A673 (cell line): Measurements from ENCODE around the gene TMEM107. TPM values are rescaled to one million over a fixed set of nuclear protein-coding genes. Genes with fewer than 3 reads are reported as not detected.

Experiments used
- BruUV-seq: library from RNA; stranded (reverse); fragments of 400-500 nt; replicated peaks from 2 replicates; lab custom pipeline; 2021; lab: Mats Ljungman, UMichigan
- CTCF ChIA-PET: fragments of 300-600 bp; sonication (Branson Sonifier 250); formaldehyde crosslinking; loops from one replicate; lab custom pipeline; 2022; ENCODE audit warnings: antibody characterized with exemption; lab: Charles Lee
- POLR2A ChIA-PET: fragments of 300-600 bp; sonication (Branson Sonifier 250); formaldehyde crosslinking; loops from one replicate; lab custom pipeline; 2022; ENCODE audit warnings: antibody characterized with exemption; ENCODE audit not compliant: low non-redundant PET; lab: Charles Lee
- DNase-seq: peaks from one replicate; pipeline ENCODE4 v3.0.0-alpha.2; 2015; ENCODE audit warnings: low spot score
- H3K27ac ChIP-seq: fragments of 200-600 bp; sonication (generic); 2 replicates; pipeline ENCODE4 v1.5.1; 2016; ENCODE audit warnings: mixed run types, low read depth, mild to moderate bottlenecking, mixed read lengths, antibody characterized with exemption, low read length; ENCODE audit not compliant: poor library complexity, severe bottlenecking
- H3K27me3 ChIP-seq: fragments of 200-600 bp; sonication (generic); replicated peaks from 2 replicates; pipeline ENCODE4 v1.6.1; 2017; ENCODE audit warnings: mixed run types, low read depth, mild to moderate bottlenecking, mixed read lengths, antibody characterized with exemption, low read length; ENCODE audit not compliant: insufficient read depth, poor library complexity
- H3K36me3 ChIP-seq: fragments of 200-600 bp; sonication (generic); 2 replicates; pipeline ENCODE4 v1.6.1; 2016; ENCODE audit warnings: mixed run types, mild to moderate bottlenecking, mixed read lengths, antibody characterized with exemption, low read length; ENCODE audit not compliant: insufficient read depth, poor library complexity, severe bottlenecking
- H3K4me1 ChIP-seq: fragments of 200-600 bp; sonication (generic); 2 replicates; pipeline ENCODE4 v1.6.1; 2017; ENCODE audit warnings: mixed run types, mild to moderate bottlenecking, mixed read lengths, antibody characterized with exemption, low read length; ENCODE audit not compliant: insufficient read depth, poor library complexity, severe bottlenecking
- H3K4me3 ChIP-seq: fragments of 200-600 bp; sonication (generic); 2 replicates; pipeline ENCODE4 v1.5.1; 2016; ENCODE audit warnings: low read depth, mixed run types, mild to moderate bottlenecking, mixed read lengths, low read length; ENCODE audit not compliant: poor library complexity, severe bottlenecking
- H3K9me3 ChIP-seq: fragments of 200-600 bp; sonication (generic); 2 replicates; pipeline ENCODE4 v1.6.1; 2016; ENCODE audit warnings: mixed run types, low read depth, mild to moderate bottlenecking, mixed read lengths, antibody characterized with exemption, low read length; ENCODE audit not compliant: poor library complexity, severe bottlenecking
- EZH2 ChIP-seq: fragments of 200-600 bp; sonication (generic); IDR thresholded peaks from 2 replicates; pipeline ENCODE4 v1.6.1; 2017; ENCODE audit warnings: borderline replicate concordance, low read depth, mild to moderate bottlenecking, mixed read lengths, antibody characterized with exemption, low read length; ENCODE audit not compliant: poor library complexity, severe bottlenecking
- intact Hi-C: fragments of 100-400 bp; cut with micrococcal nuclease; formaldehyde crosslinking; loops from one replicate; pipeline ENCODE4 v1.10.0; 2022; ENCODE audit not compliant: unreplicated experiment
- total RNA-seq: library from RNA; stranded (reverse); gene quantifications from 2 replicates; pipeline ENCODE4 v1.2.3, GENCODE V29; 2021
- TF ChIP-seq, protein P1 (sequence below): fragments of 300-800, 200-600 bp; sonication (generic); conservative IDR thresholded peaks from 2 replicates; pipeline ENCODE4 v1.5.1; 2017; ENCODE audit warnings: low read depth, mild to moderate bottlenecking, antibody characterized with exemption, low read length, moderate library complexity, mixed read lengths

The TMEM107 gene
- total RNA-seq, 1 experiment from 2014 or later: 19.4 TPM

DNA sequence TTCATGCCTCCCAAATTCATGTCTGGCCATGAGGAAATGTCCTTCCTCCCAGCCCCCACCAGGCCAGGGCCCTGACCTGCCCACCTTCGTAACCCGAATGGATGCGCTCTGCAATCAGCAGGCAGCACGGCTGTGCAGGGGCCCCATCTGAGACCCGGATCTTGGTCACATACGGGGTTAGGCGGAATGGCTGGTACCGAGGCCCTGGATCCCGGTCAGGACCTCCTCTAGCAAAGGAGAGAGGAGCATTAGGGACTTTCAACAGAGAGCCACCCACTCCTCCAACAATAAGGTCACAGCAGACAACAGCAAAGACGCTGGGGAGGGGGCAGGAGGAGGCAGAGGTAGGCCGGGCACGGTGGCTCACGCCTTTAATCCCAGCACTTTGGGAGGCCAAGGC is 27.6 kb downstream of the TMEM107 start:
- Histone ChIP-seq H3K9me3 (no peaks in the 10 kb centered on the region), H3K4me3 (no peak overlapping the region), H3K36me3 (peaks cover 62% of the 10 kb centered on the region), H3K27ac (no peak overlapping the region), H3K27me3 (no peaks in the 10 kb centered on the region), H3K4me1 (peaks cover 20% of the 10 kb centered on the region)
- intact Hi-C loops: no loop called here
- DNase-seq: no peak
- POLR2A ChIA-PET: no interaction called here
- no TSS peak for BruUV-seq
- CTCF ChIA-PET: no interaction called here
- TF ChIP-seq EZH2: no peak
- TF ChIP-seq, protein P1, sequence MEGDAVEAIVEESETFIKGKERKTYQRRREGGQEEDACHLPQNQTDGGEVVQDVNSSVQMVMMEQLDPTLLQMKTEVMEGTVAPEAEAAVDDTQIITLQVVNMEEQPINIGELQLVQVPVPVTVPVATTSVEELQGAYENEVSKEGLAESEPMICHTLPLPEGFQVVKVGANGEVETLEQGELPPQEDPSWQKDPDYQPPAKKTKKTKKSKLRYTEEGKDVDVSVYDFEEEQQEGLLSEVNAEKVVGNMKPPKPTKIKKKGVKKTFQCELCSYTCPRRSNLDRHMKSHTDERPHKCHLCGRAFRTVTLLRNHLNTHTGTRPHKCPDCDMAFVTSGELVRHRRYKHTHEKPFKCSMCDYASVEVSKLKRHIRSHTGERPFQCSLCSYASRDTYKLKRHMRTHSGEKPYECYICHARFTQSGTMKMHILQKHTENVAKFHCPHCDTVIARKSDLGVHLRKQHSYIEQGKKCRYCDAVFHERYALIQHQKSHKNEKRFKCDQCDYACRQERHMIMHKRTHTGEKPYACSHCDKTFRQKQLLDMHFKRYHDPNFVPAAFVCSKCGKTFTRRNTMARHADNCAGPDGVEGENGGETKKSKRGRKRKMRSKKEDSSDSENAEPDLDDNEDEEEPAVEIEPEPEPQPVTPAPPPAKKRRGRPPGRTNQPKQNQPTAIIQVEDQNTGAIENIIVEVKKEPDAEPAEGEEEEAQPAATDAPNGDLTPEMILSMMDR: no peak

DNA sequence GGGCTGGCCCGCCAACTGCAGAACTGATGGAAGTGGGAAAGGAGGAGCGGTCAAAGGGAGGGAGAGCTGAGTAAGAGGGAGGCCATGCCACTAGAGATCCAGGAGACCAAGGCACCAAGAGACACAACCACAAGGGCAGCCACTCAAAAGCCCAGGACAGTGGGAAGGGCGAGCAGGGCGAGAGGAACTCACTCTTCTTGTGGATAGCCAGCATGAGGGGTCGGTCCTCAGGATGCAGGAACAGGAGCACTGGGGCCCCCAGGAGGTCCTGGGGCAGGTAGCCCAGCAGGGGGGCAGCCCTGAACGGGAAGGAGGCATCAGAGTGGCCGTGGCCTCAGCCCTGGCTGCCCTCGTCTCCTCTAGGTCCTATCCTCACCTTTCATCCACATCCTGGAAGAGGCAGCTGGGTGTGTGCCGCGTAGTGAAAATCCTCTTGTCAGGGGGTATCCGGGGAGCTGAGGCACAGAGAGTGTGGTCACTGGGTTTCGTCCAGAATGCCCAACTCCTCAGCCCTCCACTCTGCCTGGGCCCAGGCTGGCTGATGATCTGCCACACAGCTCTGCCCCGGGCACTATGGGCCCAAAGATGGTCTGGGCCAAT is 28.3 kb downstream of the TMEM107 start:
- no peak overlapping the region for H3K27ac ChIP-seq
- TF ChIP-seq EZH2: no peak
- TF ChIP-seq, protein P1: no peak
- peaks cover 14% of the 10 kb centered on the region for H3K4me1 ChIP-seq
- no TSS peak for BruUV-seq
- intact Hi-C loops: no loop called here
- H3K27me3 ChIP-seq: no peaks in the 10 kb centered on the region
- H3K9me3 ChIP-seq: no peaks in the 10 kb centered on the region
- peaks cover 62% of the 10 kb centered on the region for H3K36me3 ChIP-seq
- ChIA-PET CTCF (no interaction called here), POLR2A (no interaction called here)
- DNase-seq: no peak
- no peak overlapping the region for H3K4me3 ChIP-seq

DNA sequence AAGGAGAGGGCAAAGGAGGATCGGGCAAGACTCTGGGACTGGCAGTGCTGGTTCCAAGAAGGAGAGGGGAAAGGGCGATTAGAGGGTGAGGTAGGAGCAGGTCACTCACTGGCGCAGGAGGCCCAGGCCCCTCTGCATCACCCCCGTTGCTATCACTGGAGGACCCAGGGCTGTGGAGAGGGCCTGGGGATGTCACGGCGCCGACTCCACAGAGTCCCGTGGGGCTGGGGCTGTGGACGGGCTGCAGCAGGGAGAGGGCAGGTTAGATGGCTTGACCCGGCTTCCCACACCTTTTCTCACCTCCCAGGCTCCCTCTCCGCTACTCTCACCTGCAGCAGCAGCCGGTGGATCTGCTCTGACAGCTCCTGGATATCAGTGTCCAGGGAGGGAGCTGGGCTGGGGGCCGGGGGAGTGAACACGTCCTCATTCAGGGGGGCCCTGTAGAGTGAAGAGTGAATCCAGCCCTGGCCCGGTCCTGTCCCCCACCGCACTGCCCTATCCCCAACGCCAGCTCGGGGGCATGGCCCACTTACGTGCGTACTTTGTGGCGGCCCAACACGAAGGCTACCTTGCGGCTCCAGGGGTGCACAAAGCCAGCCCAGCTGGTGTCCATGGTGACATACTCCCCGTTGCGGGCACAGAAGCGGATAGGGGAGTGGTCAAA is 28.9 kb downstream of the TMEM107 start:
- peaks cover 68% of the 10 kb centered on the region for H3K36me3 ChIP-seq
- BruUV-seq: no TSS peak
- no peaks in the 10 kb centered on the region for H3K27me3 ChIP-seq
- CTCF ChIA-PET: no interaction called here
- POLR2A ChIA-PET: no interaction called here
- intact Hi-C loops: no loop called here
- no peak overlapping the region for H3K27ac ChIP-seq
- peaks cover 7% of the 10 kb centered on the region for H3K4me1 ChIP-seq
- DNase-seq: no peak
- no peak overlapping the region for H3K4me3 ChIP-seq
- H3K9me3 ChIP-seq: no peaks in the 10 kb centered on the region
- no peak for TF ChIP-seq EZH2
- TF ChIP-seq, protein P1: no peak
